NT2/D1 (cell line): Measurements from ENCODE around the gene CDK1.

Experiments used
- SUZ12 ChIP-seq: IDR thresholded peaks from 2 replicates; pipeline ENCODE4 v1.6.1; 2011; ENCODE audit not compliant: insufficient read length, insufficient read depth; ENCODE audit errors: extremely low read depth
- YY1 ChIP-seq: IDR thresholded peaks from 2 replicates; pipeline ENCODE4 v1.6.1; 2011; ENCODE audit not compliant: insufficient read length, insufficient read depth
- ZNF274 ChIP-seq: IDR thresholded peaks from 2 replicates; pipeline ENCODE4 v1.6.1; 2011; ENCODE audit warnings: mild to moderate bottlenecking, low read depth, low read length

DNA sequence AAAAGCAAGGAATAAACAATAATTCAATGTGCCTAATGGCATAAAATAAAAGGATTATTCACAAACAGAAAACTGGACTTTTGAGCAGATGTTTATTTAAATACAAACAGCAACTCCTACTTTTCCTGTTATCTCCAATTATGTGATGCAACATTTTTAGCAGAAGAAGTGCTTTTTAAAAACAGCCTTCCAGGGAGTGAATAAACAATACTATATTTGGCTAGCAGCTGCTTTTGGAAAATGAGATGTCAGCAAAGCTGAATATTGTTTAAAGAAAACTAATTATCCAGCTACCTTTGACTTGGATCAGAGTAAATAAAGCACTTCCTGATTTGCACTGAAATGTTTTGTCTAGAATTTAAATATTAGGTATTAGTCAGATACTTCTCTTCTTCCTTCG, 23.2 kb downstream of the CDK1 start:
- TF ChIP-seq YY1 (no peak), SUZ12 (no peak), ZNF274 (no peak)
